ENCODE data around the gene HS3ST3B1.

DNA sequence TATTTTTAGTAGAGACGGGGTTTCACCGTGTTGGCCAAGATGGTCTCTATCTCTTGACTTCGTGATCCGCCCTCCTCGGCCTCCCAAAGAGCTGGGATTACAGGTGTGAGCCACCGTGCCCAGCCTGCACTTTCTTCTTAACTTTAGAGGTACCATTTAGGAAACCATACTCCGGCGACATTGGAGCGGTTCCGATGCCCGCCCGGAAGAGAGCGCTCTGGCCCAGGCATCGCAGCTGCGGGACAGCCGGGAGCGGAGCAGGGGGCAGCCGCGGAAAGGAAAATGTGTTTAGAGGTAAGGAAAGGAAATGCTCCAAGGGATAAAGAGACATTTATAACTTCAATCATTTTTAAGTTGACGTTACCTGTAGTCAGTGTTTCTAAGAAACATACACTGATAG lies 6.0 kb upstream of the HS3ST3B1 start:
- TF ChIP-seq, protein P1, sequence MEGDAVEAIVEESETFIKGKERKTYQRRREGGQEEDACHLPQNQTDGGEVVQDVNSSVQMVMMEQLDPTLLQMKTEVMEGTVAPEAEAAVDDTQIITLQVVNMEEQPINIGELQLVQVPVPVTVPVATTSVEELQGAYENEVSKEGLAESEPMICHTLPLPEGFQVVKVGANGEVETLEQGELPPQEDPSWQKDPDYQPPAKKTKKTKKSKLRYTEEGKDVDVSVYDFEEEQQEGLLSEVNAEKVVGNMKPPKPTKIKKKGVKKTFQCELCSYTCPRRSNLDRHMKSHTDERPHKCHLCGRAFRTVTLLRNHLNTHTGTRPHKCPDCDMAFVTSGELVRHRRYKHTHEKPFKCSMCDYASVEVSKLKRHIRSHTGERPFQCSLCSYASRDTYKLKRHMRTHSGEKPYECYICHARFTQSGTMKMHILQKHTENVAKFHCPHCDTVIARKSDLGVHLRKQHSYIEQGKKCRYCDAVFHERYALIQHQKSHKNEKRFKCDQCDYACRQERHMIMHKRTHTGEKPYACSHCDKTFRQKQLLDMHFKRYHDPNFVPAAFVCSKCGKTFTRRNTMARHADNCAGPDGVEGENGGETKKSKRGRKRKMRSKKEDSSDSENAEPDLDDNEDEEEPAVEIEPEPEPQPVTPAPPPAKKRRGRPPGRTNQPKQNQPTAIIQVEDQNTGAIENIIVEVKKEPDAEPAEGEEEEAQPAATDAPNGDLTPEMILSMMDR (conservative IDR thresholded peaks at IDR 0.05; ENCODE audit: low read depth in 2 of 2) = peak; percentile 57 to 76
- no peak for TF ChIP-seq ETS1 (IDR thresholded peaks at IDR 0.05)
- TF ChIP-seq POLR2AphosphoS5 (IDR thresholded peaks at IDR 0.05; ENCODE audit: low read depth) = no peak
- no peak for TF ChIP-seq EZH2 (IDR thresholded peaks at IDR 0.05; ENCODE audit: low read depth, unreplicated experiment)
- no peak for TF ChIP-seq CREB1 (CRISPR knock-in tag; IDR thresholded peaks at IDR 0.05; ENCODE audit: low read depth)
- TF ChIP-seq, protein P2, sequence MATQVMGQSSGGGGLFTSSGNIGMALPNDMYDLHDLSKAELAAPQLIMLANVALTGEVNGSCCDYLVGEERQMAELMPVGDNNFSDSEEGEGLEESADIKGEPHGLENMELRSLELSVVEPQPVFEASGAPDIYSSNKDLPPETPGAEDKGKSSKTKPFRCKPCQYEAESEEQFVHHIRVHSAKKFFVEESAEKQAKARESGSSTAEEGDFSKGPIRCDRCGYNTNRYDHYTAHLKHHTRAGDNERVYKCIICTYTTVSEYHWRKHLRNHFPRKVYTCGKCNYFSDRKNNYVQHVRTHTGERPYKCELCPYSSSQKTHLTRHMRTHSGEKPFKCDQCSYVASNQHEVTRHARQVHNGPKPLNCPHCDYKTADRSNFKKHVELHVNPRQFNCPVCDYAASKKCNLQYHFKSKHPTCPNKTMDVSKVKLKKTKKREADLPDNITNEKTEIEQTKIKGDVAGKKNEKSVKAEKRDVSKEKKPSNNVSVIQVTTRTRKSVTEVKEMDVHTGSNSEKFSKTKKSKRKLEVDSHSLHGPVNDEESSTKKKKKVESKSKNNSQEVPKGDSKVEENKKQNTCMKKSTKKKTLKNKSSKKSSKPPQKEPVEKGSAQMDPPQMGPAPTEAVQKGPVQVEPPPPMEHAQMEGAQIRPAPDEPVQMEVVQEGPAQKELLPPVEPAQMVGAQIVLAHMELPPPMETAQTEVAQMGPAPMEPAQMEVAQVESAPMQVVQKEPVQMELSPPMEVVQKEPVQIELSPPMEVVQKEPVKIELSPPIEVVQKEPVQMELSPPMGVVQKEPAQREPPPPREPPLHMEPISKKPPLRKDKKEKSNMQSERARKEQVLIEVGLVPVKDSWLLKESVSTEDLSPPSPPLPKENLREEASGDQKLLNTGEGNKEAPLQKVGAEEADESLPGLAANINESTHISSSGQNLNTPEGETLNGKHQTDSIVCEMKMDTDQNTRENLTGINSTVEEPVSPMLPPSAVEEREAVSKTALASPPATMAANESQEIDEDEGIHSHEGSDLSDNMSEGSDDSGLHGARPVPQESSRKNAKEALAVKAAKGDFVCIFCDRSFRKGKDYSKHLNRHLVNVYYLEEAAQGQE (IDR thresholded peaks at IDR 0.05; ENCODE audit: unreplicated experiment) = no peak
- no peak for TF ChIP-seq JUNB (IDR thresholded peaks at IDR 0.05; ENCODE audit: unreplicated experiment)
